Urinary bladder (tissue), 4 donors: Measurements from ENCODE around the gene EIF3F. TPM values are rescaled to one million over a fixed set of nuclear protein-coding genes. Genes with fewer than 3 reads are reported as not detected.

ENCODE experiments used
- DNase-seq: peaks from one replicate; pipeline ENCODE4 v3.0.0-alpha.2; 2015; ENCODE audit errors: extremely low spot score
- H3K27ac ChIP-seq: one replicate; pipeline ENCODE4 v1.5.1; 2013; ENCODE audit warnings: low read depth, mild to moderate bottlenecking, moderate library complexity
- H3K36me3 ChIP-seq: one replicate; pipeline ENCODE4 v1.6.1; 2013; ENCODE audit warnings: mild to moderate bottlenecking, moderate library complexity; ENCODE audit not compliant: insufficient read depth
- H3K4me1 ChIP-seq: one replicate; pipeline ENCODE4 v1.6.1; 2013; ENCODE audit warnings: mild to moderate bottlenecking, moderate library complexity; ENCODE audit not compliant: insufficient read depth
- H3K4me3 ChIP-seq: one replicate; pipeline ENCODE4 v1.5.1; 2013; ENCODE audit warnings: low read depth, low read length
- WGBS: extraction: QIAGEN DNeasy Blood & Tissue Kit; methylation state at CpG from one replicate; pipeline ENCODE4 v1.1.7; 2013; 5-methylcytosine and 5-hydroxymethylcytosine counted together
- polyA plus RNA-seq: library from polyadenylated mRNA; stranded (reverse); fragments of 200-250 nt; gene quantifications from one replicate; pipeline ENCODE4 v1.2.3, GENCODE V29; 2013
- small RNA-seq: library from RNA; depleted of rRNA; stranded (forward); fragments of <200 nt; gene quantifications from one replicate; pipeline ENCODE3, GENCODE V24; 2014
- total RNA-seq: library from RNA; depleted of rRNA; stranded (reverse); fragments of >200 nt; gene quantifications from one replicate; pipeline ENCODE4 v1.2.3, GENCODE V29; 2014
- donor health status: healthy with polysubstance abuse.
- donor health status: healthy.

The EIF3F gene
- total and polyA plus RNA-seq, 2 donors: 159 to 697 TPM

DNA sequence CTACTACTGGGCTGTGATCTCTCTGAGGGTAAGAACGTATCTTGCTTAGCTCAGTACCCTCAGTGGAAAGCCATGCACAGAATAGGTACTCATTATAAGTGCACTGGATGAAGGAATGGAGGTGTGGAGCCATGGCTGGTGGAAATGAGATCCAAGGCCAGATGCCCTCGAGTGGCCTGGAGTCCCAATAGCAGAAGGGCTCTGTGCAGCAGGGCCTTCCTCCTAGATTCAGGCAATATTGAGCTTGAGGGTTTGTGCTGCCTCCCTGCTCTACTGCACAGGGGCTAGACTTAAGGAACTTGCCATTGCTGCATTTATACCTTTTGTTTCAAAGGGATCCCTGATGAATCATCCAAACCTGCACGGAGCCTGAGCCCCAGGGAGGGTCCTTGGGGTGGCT lies 60.2 kb downstream of the EIF3F start:
- WGBS: 81% methylated on average over 3 of the region's 3 CpGs
- Histone ChIP-seq H3K4me1 (no peaks in the 10 kb centered on the region), H3K4me3 (no peak overlapping the region), H3K36me3 (no peaks in the 10 kb centered on the region), H3K27ac (no peak overlapping the region)
- DNase-seq: no peak

DNA sequence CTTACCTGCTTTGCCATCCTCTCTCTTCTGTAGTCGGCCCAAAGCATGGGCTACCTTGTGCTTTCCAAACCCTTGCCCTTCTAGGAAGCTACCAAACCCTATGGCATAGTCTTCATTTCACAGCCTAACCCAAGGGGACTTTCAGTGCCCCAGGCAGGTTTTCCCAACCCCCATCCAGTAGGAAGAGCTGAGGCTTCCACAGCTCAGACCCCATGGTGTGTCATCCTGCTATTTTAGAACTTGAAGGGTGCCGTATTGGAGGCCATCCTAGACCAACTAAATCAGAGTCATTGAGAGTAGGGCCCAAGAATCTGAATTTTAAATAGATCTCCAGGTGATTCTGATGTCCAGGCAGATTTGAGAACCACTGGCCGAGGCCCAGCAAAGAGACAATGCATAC lies 61.9 kb downstream of the EIF3F start:
- no peaks in the 10 kb centered on the region for H3K36me3 ChIP-seq
- no peak for DNase-seq
- H3K4me1 ChIP-seq: no peaks in the 10 kb centered on the region
- H3K27ac ChIP-seq: no peak overlapping the region
- WGBS: 87% methylated on average over 3 of the region's 3 CpGs
- H3K4me3 ChIP-seq: no peak overlapping the region

Small RNA genes lying within 50 kb of the gene (small RNA-seq; reads per million reads assigned to genes)
- not detected for gene COX6CP5

Other genes starting within 250 kb of the EIF3F start
- gene OR5P2, start 190.4 kb upstream of the EIF3F start, total RNA-seq: 7.9 TPM
- not detected for gene OR5P2, start 190.4 kb upstream of the EIF3F start, polyA plus RNA-seq
- 5.6 TPM for gene OR5P3, start 156.5 kb upstream of the EIF3F start, total RNA-seq
- not detected for gene OR5P3, start 156.5 kb upstream of the EIF3F start, polyA plus RNA-seq
- gene OR10A6, start 56.1 kb upstream of the EIF3F start, total RNA-seq: not detected
- gene OR10A6, start 56.1 kb upstream of the EIF3F start, polyA plus RNA-seq: not detected
- not detected for gene OR10A3, start 45.6 kb upstream of the EIF3F start, total RNA-seq
- gene OR10A3, start 45.6 kb upstream of the EIF3F start, polyA plus RNA-seq: not detected
- gene NLRP10, start 21.9 kb upstream of the EIF3F start, total RNA-seq: not detected
- gene NLRP10, start 21.9 kb upstream of the EIF3F start, polyA plus RNA-seq: not detected
- gene TUB, start 93.9 kb downstream of the EIF3F start, total RNA-seq: 32.2 TPM
- 11.7 TPM for gene TUB, start 93.9 kb downstream of the EIF3F start, polyA plus RNA-seq
- gene RIC3, start 181.7 kb downstream of the EIF3F start, total RNA-seq: 7.2 TPM
- 8.8 TPM for gene RIC3, start 181.7 kb downstream of the EIF3F start, polyA plus RNA-seq